ENCODE data around the gene GGTA1. TPM values are rescaled to one million over a fixed set of nuclear protein-coding genes. Genes with fewer than 3 reads are reported as not detected.
"Not testable (repeated sequence)": the region's sequence is repeated elsewhere in the genome, so short reads cannot be mapped to it uniquely, and the experiment has no call there.

The GGTA1 gene
- total and polyA plus RNA-seq, 7 donors: 3.6 to 18.0 (median 7.2) TPM

DNA sequence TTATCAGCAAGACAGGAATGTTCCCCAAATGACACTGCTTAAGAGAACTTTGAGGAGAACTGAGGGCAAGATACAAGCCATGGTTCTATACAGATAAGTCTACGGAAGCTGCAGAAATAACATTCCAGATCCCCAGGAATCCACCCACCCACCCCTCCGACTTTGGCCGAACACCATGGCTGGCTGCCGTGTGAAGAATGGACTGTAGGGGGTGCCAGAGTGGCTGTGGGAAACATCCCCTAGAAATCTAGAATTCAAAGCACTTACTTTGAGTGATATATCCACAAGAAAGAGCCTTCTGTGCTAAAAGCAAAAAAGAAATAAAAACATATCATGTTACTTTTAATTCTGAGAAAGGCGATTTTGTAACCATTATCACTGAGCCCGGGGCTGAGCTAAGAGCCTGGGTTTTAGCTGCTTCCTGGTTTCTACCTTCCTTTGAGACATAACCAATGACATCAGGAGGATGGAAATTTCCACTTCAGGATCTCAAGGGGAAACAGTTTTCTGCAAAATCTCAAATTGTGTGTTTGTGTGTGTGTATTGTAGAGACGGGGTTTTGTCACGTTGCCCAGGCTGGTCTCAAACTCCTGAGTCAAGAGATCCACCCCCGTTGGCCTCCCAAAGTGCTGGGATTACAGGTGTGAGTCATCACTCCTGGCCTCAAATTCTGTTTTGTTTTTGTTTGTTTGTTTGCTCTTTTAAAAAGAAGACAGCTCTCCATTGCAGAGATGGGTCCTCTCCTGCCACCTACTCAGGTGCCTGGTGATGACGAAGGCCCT lies 36.4 kb downstream of the GGTA1 start:
- TF ChIP-seq, protein P1, sequence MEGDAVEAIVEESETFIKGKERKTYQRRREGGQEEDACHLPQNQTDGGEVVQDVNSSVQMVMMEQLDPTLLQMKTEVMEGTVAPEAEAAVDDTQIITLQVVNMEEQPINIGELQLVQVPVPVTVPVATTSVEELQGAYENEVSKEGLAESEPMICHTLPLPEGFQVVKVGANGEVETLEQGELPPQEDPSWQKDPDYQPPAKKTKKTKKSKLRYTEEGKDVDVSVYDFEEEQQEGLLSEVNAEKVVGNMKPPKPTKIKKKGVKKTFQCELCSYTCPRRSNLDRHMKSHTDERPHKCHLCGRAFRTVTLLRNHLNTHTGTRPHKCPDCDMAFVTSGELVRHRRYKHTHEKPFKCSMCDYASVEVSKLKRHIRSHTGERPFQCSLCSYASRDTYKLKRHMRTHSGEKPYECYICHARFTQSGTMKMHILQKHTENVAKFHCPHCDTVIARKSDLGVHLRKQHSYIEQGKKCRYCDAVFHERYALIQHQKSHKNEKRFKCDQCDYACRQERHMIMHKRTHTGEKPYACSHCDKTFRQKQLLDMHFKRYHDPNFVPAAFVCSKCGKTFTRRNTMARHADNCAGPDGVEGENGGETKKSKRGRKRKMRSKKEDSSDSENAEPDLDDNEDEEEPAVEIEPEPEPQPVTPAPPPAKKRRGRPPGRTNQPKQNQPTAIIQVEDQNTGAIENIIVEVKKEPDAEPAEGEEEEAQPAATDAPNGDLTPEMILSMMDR (IDR thresholded peaks at IDR 0.05): peak in 3 of 4 experiments; percentile 9 to 47 (median 30)
- no peak for TF ChIP-seq POLR2A (IDR thresholded peaks at IDR 0.05)
- TF ChIP-seq POLR2AphosphoS5 (IDR thresholded peaks at IDR 0.05): no peak
- no peak for TF ChIP-seq EP300 (IDR thresholded peaks at IDR 0.05)
- DNase-seq: peak; percentile 61
- no peaks in the 10 kb centered on the region for H3K4me1 ChIP-seq
- no peak overlapping the region for H3K4me3 ChIP-seq
- no peaks in the 10 kb centered on the region for H3K36me3 ChIP-seq
- no peaks in the 10 kb centered on the region for H3K9me3 ChIP-seq
- H3K27me3 ChIP-seq: peaks cover 0 to 31% (median 0%) of the 10 kb centered on the region in 3 donors
- 44 to 54% methylated on average over 10 of the region's 10 CpGs for WGBS, 2 donors
- H3K27ac ChIP-seq: no peak overlapping the region
- intact Hi-C loops (cut with DNase I): no loop called here

DNA sequence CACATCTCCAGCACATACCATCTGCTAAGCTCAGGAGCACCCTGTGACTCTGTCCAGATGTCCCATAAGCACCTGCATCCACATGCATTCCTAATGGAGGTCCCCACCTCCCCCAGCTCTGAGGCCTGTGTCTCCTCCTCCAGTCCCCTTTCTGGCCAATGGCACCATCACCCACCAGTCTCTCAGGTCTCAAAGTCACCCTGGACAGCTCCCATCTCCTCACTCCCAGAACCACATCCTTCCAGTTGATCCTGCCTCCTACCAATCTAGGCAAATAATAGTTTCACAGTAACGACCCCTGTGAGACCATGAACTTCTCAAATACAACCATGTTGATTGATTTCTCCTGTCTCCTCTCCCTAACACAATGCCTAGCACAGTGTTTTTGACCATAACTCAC lies 40.1 kb downstream of the GGTA1 start:
- Histone ChIP-seq H3K27me3 (peaks cover 0 to 60% (median 12%) of the 10 kb centered on the region in 3 donors), H3K4me3 (no peak overlapping the region), H3K9me3 (no peaks in the 10 kb centered on the region), H3K36me3 (no peaks in the 10 kb centered on the region), H3K27ac (no peak overlapping the region), H3K4me1 (no peaks in the 10 kb centered on the region)
- intact Hi-C loops (cut with DNase I): no loop called here
- TF ChIP-seq POLR2A (IDR thresholded peaks at IDR 0.05) (no peak), EP300 (IDR thresholded peaks at IDR 0.05) (no peak), POLR2AphosphoS5 (IDR thresholded peaks at IDR 0.05) (no peak)
- TF ChIP-seq, protein P1 (IDR thresholded peaks at IDR 0.05): no peak
- 17 to 52% methylated on average over 1 of the region's 1 CpG for WGBS, 2 donors
- peak; percentile 46 for DNase-seq

DNA sequence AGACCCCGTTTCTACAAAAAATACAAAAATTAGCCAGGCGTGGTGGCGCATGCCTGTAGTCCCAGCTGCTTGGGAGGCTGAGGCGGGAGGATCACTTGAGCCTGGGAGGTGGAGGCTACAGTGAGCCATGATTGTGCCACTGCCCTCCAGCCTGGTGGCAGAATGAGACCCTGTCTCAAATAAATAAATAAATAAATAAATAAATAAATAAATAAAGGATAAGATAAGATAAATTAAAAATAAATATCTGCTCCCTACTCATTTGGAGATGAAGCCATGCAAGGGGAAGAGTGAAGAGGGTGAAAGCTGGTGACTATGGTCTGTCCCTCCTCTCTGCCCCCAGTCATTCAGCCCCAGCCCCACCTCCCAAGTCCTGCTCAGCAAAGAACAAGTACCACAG lies 41.2 kb downstream of the GGTA1 start:
- 95 to 96% methylated on average over 4 of the region's 4 CpGs for WGBS, 2 donors
- DNase-seq: peak; percentile 27
- H3K4me3 ChIP-seq; H3K36me3 ChIP-seq; H3K4me1 ChIP-seq; H3K27ac ChIP-seq; intact Hi-C loops (cut with DNase I); H3K9me3 ChIP-seq: not testable (repeated sequence)
- peaks cover 0 to 68% (median 12%) of the 10 kb centered on the region in 3 donors for H3K27me3 ChIP-seq

DNA sequence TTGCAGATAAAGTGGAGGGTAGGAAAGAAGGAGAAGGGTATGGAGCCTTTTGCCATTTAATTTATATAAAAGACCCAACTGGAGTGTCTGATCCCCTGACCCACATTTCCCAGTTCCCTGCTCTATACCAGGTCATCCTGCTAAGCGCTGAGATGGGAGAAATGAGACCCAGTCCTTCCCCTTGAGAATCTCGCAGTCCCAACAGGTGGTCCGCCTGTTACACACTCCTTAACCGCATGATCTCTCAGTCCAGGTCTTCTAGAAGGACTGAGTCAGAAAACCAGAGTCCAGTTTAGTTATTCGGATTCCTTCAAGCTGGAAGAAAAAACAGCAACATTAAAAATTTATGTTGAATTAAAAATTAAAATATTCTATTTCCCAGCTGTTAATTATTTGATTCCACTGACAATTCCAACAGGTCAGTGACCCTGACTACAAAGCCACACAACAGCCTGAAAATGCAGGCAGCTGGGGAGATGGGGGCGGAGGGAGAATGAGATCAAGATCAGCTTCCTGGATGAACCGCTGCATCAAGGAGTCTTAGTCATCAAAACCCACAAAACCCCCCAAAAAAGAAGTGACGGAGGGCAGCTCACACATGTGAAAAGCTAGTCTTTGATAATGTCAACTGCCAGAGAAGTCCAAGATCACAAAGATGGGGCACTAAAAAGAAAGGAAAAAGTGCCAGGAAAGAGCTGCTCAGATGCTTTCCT lies 44.0 kb downstream of the GGTA1 start:
- 71 to 86% methylated on average over 8 of the region's 8 CpGs for WGBS, 2 donors
- Histone ChIP-seq H3K4me1 (peaks cover 0 to 4% (median 3%) of the 10 kb centered on the region in 4 donors), H3K27ac (no peak overlapping the region), H3K36me3 (no peaks in the 10 kb centered on the region), H3K4me3 (no peak overlapping the region), H3K9me3 (no peaks in the 10 kb centered on the region), H3K27me3 (peaks cover 0 to 68% (median 12%) of the 10 kb centered on the region in 3 donors)
- intact Hi-C loops (cut with DNase I): no loop called here
- TF ChIP-seq POLR2A (IDR thresholded peaks at IDR 0.05) (no peak), POLR2AphosphoS5 (IDR thresholded peaks at IDR 0.05) (no peak), EP300 (IDR thresholded peaks at IDR 0.05) (no peak)
- TF ChIP-seq, protein P1 (IDR thresholded peaks at IDR 0.05): no peak
- no peak for DNase-seq

DNA sequence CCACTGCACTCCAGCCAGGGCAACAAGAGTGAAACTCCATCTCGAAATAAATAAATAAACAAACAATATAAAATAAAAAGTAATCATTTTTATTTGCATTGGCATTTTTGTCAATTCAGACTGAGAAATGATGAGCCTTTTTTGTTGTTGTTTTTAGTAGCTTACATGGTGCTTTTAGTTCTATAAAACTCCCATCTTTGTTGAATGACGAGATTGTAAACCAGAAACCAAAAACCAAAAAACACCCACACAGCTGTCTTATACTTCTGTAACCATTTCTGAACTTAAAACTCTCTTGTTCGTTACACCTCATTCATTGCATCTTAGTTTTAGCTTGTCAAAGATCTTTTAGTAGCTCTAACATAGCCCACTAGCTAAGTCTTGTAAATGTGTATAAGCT lies 44.7 kb downstream of the GGTA1 start:
- TF ChIP-seq POLR2AphosphoS5 (IDR thresholded peaks at IDR 0.05) (no peak), EP300 (IDR thresholded peaks at IDR 0.05) (no peak), POLR2A (IDR thresholded peaks at IDR 0.05) (no peak)
- TF ChIP-seq, protein P1 (IDR thresholded peaks at IDR 0.05): no peak
- peaks cover 0 to 11% (median 11%) of the 10 kb centered on the region in 4 donors for H3K4me1 ChIP-seq
- H3K36me3 ChIP-seq: no peaks in the 10 kb centered on the region
- H3K4me3 ChIP-seq: no peak overlapping the region
- no peak for DNase-seq
- peaks cover 0 to 62% (median 12%) of the 10 kb centered on the region in 3 donors for H3K27me3 ChIP-seq
- intact Hi-C loops (cut with DNase I): no loop called here
- no peaks in the 10 kb centered on the region for H3K9me3 ChIP-seq
- WGBS, 2 donors: 69 to 74% methylated on average over 3 of the region's 3 CpGs
- H3K27ac ChIP-seq: no peak overlapping the region

Data from sigmoid colon (tissue), 7 donors.